ENCODE data around the gene RHO. TPM values are rescaled to one million over a fixed set of nuclear protein-coding genes. Genes with fewer than 3 reads are reported as not detected.

RHO gene
- total and polyA plus RNA-seq, 4 donors = 0.01 TPM; not detected in 3

DNA sequence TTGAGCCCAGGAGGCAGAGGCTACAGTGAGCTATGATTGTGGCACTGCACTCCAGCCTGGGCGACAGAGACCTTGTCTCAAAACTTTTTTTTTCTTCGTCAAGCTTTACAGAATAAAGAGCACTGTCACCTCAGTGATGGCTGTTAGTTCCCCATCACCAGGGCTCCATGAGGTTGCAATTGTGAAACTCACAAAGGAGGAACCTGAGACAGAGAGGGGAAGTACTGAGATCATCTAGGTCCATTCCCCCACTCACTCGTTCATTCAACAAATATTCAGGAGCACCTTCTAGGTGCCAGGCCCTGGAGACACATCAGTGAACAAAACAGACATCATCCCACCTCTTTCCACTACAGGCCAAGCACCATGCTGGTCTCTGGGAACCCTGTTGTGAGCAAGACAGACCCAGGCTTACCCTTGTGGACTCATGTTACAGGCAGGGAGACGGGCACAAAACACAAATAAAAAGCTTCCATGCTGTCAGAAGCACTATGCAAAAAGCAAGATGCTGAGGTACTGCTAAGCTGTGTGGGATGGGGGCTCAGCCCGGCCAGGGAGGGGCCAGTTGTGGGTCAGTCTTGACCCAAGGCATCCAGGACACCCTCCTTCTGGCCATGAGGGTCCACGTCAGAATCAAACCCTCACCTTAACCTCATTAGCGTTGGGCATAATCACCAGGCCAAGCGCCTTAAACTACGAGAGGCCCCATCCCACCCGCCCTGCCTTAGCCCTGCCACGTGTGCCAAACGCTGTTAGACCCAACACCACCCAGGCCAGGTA is 2.1 kb upstream of the RHO start:
- Histone ChIP-seq H3K27ac (ENCODE audit: low read depth in 1 of 2, low read length in 1 of 2) (no peak overlapping the region), H3K36me3 (ENCODE audit: control insufficient read depth in 4 of 4, insufficient read depth in 4 of 4, low read length in 4 of 4) (no peaks in the 10 kb centered on the region), H3K4me1 (ENCODE audit: control insufficient read depth in 5 of 5, insufficient read depth in 5 of 5, low read length in 5 of 5) (peaks cover 0 to 17% (median 7%) of the 10 kb centered on the region in 5 donors), H3K9me3 (ENCODE audit: control insufficient read depth in 4 of 4, insufficient read depth in 3 of 4, low read length in 3 of 4) (no peaks in the 10 kb centered on the region), H3K27me3 (ENCODE audit: control insufficient read depth in 3 of 3, insufficient read depth in 3 of 3, low read length in 2 of 3) (no peaks in the 10 kb centered on the region), H3K9ac (ENCODE audit: insufficient read depth in 1 of 2, low read length in 2 of 2) (no peak overlapping the region), H3K4me3 (no peak overlapping the region)
- ATAC-seq (ENCODE audit: insufficient read depth, low FRiP score) = peak; percentile 21
- WGBS, 2 donors = 68 to 82% methylated on average over 12 of the region's 12 CpGs
- TF ChIP-seq, protein P1, sequence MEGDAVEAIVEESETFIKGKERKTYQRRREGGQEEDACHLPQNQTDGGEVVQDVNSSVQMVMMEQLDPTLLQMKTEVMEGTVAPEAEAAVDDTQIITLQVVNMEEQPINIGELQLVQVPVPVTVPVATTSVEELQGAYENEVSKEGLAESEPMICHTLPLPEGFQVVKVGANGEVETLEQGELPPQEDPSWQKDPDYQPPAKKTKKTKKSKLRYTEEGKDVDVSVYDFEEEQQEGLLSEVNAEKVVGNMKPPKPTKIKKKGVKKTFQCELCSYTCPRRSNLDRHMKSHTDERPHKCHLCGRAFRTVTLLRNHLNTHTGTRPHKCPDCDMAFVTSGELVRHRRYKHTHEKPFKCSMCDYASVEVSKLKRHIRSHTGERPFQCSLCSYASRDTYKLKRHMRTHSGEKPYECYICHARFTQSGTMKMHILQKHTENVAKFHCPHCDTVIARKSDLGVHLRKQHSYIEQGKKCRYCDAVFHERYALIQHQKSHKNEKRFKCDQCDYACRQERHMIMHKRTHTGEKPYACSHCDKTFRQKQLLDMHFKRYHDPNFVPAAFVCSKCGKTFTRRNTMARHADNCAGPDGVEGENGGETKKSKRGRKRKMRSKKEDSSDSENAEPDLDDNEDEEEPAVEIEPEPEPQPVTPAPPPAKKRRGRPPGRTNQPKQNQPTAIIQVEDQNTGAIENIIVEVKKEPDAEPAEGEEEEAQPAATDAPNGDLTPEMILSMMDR (IDR thresholded peaks at IDR 0.05; ENCODE audit: control extremely low read depth, extremely low read depth) = no peak
- no peak for DNase-seq

DNA sequence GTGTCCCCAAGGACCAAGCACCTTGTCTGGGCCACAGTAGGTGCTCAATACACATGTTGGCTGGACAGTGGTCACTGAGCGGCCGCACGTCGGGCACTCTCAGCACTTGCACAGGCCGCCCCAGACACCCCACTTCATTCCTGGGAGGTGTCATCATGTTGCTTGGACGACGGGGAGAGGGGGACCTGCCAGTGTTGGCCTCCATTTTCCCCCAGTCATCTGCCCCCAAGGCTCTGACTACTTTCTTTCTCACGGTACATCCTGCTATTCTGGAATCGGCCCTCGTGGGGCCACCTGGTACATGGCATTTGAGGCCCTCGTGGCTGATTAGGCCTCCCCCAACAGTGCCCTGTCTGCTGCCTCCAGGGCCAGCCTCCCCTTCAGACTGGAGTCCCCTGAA is 1.2 kb upstream of the RHO start:
- Histone ChIP-seq H3K4me3 (no peak overlapping the region), H3K36me3 (ENCODE audit: control insufficient read depth in 4 of 4, insufficient read depth in 4 of 4, low read length in 4 of 4) (no peaks in the 10 kb centered on the region), H3K4me1 (ENCODE audit: control insufficient read depth in 5 of 5, insufficient read depth in 5 of 5, low read length in 5 of 5) (peaks cover 0 to 17% (median 7%) of the 10 kb centered on the region in 5 donors), H3K9me3 (ENCODE audit: control insufficient read depth in 4 of 4, insufficient read depth in 3 of 4, low read length in 3 of 4) (no peaks in the 10 kb centered on the region), H3K27me3 (ENCODE audit: control insufficient read depth in 3 of 3, insufficient read depth in 3 of 3, low read length in 2 of 3) (no peaks in the 10 kb centered on the region), H3K27ac (ENCODE audit: low read depth in 1 of 2, low read length in 1 of 2) (no peak overlapping the region), H3K9ac (ENCODE audit: insufficient read depth in 1 of 2, low read length in 2 of 2) (no peak overlapping the region)
- TF ChIP-seq, protein P1 (IDR thresholded peaks at IDR 0.05; ENCODE audit: control extremely low read depth, extremely low read depth) = no peak
- ATAC-seq (ENCODE audit: insufficient read depth, low FRiP score) = no peak
- WGBS, 2 donors = 93 to 98% methylated on average over 11 of the region's 11 CpGs
- DNase-seq = no peak

DNA sequence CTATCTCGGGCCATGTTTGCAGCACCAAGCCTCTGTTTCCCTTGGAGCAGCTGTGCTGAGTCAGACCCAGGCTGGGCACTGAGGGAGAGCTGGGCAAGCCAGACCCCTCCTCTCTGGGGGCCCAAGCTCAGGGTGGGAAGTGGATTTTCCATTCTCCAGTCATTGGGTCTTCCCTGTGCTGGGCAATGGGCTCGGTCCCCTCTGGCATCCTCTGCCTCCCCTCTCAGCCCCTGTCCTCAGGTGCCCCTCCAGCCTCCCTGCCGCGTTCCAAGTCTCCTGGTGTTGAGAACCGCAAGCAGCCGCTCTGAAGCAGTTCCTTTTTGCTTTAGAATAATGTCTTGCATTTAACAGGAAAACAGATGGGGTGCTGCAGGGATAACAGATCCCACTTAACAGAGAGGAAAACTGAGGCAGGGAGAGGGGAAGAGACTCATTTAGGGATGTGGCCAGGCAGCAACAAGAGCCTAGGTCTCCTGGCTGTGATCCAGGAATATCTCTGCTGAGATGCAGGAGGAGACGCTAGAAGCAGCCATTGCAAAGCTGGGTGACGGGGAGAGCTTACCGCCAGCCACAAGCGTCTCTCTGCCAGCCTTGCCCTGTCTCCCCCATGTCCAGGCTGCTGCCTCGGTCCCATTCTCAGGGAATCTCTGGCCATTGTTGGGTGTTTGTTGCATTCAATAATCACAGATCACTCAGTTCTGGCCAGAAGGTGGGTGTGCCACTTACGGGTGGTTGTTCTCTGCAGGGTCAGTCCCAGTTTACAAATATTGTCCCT is 1.2 kb downstream of the RHO start:
- H3K9me3 ChIP-seq (ENCODE audit: control insufficient read depth in 4 of 4, insufficient read depth in 3 of 4, low read length in 3 of 4) = no peaks in the 10 kb centered on the region
- H3K27ac ChIP-seq (ENCODE audit: low read depth in 1 of 2, low read length in 1 of 2) = no peak overlapping the region
- no peak overlapping the region for H3K9ac ChIP-seq (ENCODE audit: insufficient read depth in 1 of 2, low read length in 2 of 2)
- peak in 2 of 3 donors; percentile 19 to 40 for DNase-seq
- no peak for ATAC-seq (ENCODE audit: insufficient read depth, low FRiP score)
- H3K36me3 ChIP-seq (ENCODE audit: control insufficient read depth in 4 of 4, insufficient read depth in 4 of 4, low read length in 4 of 4) = no peaks in the 10 kb centered on the region
- H3K4me3 ChIP-seq = no peak overlapping the region
- no peaks in the 10 kb centered on the region for H3K27me3 ChIP-seq (ENCODE audit: control insufficient read depth in 3 of 3, insufficient read depth in 3 of 3, low read length in 2 of 3)
- peaks cover 0 to 17% (median 7%) of the 10 kb centered on the region in 5 donors for H3K4me1 ChIP-seq (ENCODE audit: control insufficient read depth in 5 of 5, insufficient read depth in 5 of 5, low read length in 5 of 5)
- TF ChIP-seq, protein P1 (IDR thresholded peaks at IDR 0.05; ENCODE audit: control extremely low read depth, extremely low read depth) = no peak
- WGBS, 2 donors = 77 to 80% methylated on average over 12 of the region's 12 CpGs

Measured in lung (tissue), 12 donors.